RPMI8226 (cell line): ENCODE data around the gene ABO.
"Not testable (repeated sequence)": the region's sequence is repeated elsewhere in the genome, so short reads cannot be mapped to it uniquely, and the experiment has no call there.

Source experiments
- DNase-seq: peaks from one replicate; pipeline ENCODE4 v3.0.0-alpha.2; 2015

Gene ABO

DNA sequence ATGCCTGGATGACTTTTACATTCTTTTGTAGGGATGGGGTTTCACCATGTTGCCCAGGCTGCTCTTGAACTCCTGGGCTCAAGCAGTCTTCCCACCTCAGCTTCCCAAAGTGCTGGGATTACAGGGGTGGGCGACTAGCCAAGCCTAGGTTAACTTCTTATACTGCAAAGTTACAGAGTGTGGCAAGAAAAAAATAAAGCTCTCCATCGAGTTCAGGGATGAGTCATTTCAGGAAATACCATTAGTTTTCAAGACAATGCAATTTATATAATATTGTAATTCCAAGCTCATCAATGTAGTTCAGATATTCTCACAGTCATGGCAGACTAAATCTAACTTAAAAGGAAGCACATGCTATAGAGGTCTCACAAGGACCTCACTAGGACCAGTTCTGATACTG is 11.5 kb upstream of the ABO start:
- DNase-seq = no peak

DNA sequence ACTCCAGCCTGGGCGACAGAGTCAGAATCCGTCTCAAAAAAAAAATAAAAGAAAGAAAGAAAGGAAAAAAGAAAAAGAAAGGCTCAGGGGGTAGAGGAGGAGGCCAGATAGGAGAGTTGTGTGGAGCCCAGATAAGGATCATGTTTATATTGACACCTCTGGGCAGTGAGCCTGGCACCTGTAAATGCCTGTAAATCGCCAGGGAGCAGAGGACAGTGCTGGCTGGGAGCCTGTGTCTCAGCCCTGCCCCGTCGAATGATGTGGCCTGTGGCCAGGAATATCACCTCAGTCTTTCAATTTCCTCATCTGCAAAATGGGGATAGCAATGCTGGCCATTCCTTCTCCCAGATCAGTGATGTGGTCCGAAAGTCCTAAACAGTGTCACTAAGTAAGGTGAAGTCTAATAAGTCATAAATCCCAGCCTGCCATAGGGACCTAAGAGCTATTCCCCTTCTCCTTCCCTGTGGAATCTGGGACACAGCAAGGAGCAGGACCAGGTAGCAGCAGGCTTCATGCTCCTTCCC is 10.3 kb upstream of the ABO start:
- no peak for DNase-seq

DNA sequence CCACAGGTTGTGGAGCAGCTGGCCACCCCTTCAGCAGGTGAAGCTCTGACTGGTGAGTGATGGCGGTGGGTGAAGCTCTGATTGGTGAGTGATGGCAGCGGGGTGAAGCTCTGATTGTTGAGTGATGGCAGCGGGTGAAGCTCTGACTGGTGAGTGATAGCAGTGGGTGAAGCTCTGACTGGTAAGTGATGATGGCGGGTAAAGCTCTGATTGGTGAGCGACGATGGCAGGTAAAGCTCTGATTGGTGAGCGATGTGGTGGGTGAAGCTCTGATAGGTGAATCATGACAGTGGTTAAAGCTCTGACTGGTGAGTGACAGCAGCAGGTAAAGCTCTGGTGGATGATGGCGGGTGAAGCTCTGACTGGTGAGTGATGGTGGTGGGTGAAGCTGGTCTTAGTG is 9.4 kb upstream of the ABO start:
- no peak for DNase-seq

GRCh38 chr9:133283255-133284032 is 8.4 kb upstream of the ABO start:
- DNase-seq = not testable (repeated sequence)

- DNase-seq = no peak
Observed at GRCh38 chr9:133282464-133283238, 7.7 kb upstream of the ABO start.

DNA sequence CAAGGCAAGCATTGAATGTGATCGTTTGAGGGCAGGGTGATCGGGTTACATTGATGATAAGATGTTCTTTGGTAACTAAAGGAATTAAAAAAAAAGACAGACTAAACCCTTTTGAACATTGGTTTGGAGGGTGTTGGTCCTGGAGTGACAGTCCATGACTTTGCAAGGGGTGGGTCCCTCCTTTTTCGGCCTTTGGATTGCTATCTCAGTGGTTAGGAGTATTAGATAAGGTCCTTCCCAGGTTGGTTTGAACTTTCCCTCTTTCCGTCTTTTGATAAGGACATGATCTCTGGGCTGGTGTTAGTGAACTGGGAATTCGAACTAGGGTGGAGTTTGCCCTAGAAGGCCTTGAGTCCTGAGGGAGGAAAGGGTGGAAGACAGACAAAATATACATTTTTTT is 5.4 kb upstream of the ABO start:
- no peak for DNase-seq

GRCh38 chr9:133278161-133279114 is 3.4 kb upstream of the ABO start:
- DNase-seq = no peak

DNA sequence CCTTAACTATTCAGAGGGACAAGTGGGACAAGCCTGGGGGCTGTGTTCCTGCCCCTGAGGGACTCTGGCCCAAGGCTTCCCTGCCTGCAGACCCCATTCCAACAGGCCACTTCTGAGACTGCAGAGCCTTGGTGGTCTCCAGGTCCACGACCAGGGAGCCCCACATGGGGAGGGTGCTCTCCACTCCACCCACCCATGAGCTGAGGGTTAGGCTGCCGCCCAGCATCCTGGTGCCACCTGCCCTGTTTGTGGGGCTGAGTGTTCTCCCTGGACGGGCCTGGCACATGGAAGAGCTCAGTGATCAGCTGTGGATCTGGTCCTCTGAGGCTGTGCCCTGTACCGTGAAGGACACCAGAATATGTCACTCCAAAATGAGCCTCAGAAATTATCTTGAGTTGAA is 2.5 kb upstream of the ABO start:
- no peak for DNase-seq

- no peak for DNase-seq
Observed at GRCh38 chr9:133276923-133277322, 1.9 kb upstream of the ABO start.

- no peak for DNase-seq
Observed at GRCh38 chr9:133276001-133276884, 1.2 kb upstream of the ABO start.

DNA sequence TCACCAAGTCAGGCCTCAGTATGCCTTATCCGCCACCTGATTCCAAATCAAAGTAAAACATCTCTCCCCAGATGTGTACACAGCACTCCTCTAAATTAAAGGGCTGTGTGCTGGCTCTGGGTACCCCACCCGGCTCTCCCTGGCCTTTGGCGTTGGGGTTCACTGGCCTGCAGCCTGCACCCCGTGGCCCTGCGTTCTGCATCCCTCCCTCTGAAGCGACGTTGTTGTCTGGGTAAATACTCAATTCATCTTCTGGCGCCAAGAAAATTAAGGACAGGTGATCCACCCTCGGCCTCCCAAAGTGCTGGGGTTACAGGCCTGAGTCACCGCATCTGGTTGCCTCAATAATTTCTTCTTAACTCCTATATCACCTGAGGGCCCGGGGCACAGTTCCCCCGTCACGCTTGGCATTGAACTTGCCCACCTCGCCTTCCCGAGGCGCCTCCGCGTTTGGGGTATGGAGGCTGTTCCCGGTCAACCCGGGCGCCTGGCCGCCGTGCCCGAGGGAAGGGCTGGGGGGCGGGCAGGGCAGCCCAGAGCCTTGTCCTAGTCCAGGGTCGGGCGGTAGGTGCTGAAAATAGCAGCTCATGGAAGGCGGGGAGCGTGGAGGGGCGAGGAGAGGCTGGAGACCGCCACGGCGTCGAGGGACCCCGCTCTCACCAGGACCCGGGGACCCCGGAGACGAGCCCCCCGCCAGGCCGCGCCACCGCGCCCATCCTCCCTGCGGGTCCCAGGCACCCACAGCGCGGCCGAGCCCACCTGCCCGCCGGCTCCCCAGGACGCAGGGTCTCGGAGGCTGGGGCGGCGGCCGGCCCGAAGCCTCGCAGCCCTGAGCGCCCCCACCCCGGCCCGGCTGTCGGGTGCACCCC is 531 bp downstream of the ABO start:
- DNase-seq = no peak

GRCh38 chr9:133273819-133274218 is 1.2 kb downstream of the ABO start:
- no peak for DNase-seq

DNA sequence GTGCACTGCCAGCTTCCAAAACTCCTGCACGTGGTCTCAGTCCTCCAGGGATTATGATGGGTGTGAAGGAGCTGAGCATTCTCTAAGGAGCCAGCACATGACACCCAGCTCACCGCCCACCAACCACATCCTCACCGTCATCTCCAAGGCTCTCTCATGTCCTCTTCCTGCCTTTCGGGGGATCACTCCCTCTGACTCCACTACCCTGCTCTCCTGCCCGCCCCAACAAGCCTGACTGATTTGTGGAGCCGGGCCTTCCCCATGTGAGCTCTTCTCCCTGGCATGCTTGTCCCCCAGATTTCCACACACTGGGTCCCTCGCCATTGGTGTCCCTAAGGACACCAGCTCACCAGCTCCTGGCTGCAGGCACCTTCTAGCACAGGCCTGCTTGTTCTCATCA is 1.9 kb downstream of the ABO start:
- no peak for DNase-seq

DNA sequence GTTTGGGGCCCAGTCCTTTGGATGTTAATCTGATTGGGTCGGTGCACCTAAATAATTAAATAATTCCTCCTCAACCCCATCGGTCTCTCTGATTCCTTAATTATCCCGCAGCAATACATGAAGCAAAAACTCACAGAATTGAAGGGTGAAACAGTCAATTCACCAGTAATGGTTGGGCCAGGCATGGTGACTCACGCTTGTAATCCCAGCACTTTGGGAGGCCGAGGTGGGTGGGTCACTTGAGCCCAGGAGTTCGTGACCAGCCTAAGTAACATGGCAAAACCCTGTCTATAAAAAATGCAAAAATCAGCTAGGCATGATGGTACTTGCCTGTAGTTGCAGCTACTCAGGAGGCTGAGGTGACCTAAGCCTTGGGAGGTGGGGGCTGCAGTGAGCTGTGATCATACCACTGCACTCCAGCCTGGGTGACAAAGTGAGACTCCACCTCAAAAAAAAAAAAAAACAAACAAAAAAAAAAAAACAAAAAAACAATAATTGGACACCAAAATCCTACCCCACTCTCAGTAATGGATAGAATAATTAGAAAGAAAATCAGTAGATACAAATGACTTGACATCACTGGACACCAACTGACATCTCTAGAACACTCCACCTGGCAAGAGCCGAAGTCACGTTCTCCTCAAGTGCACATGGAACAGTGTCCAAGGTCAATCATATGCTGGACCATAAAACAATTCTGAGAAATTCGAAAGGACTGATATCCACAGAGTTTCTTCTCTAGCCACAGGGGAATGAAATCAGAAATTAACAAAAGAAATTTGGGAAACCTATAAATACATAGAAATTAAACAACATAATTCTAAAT is 5.3 kb downstream of the ABO start:
- DNase-seq = no peak

DNA sequence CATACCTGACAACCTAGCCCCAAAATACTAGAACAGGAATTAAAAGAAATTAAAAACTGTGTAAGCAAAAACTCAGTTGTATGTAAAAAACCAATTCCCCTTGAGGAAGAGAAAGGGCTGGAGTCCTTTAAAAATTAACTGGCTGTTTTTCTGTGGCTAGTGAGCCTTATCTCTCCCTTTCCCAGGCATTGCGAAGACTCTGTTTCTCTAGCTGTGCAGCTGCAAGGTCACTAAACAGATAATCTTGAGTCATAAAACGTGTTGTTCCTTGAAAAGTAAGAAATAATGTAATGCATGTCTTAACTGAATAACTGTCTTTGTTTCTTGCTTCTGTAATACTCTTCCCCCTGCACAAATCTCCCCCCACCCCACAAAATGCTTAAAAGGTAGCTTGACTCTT is 5.9 kb downstream of the ABO start:
- DNase-seq = not testable (repeated sequence)

- DNase-seq = no peak
Observed at GRCh38 chr9:133268335-133269056, 6.5 kb downstream of the ABO start.

GRCh38 chr9:133264235-133264764 is 10.7 kb downstream of the ABO start:
- no peak for DNase-seq

DNA sequence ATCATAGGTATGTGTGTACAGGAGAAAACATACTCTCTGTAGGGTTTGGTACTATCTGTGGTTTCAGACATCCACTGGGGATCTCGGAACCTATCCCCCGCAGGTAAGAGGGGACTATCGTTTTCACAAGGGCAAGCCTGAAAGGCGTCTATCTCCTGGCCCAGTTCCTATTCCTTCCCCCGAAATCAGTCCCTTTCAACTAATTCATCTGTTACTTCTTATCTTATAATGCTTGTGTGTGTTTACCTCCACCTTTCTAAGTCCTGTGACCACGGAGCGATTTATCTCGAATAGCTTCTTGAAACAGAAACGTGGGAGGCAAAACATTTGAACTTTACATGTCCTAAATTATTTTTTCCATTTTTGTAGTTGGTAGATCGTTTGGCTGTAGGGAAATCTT is 11.4 kb downstream of the ABO start:
- DNase-seq = no peak

DNA sequence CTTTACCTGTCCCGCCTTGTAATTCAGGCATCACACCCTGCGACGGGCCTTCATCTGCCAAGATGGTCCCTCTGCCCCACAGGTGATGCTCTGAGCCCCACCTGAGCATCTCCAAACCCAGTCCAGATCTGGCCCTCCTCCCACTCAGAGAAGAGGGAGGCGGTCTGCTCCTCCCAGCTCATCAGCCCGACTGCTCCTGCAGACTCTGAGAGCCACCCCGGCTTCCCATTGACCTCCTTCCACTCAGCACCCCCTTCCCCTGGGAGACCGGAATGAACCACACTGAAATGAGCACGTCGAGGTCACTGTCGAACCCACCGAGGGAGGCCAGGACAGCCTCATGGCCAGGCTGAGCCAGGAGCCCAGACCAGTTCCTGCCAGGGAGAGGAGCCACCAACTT is 12.8 kb downstream of the ABO start:
- no peak for DNase-seq
